Hepatocyte (in vitro differentiated cells): ENCODE data around the gene CDC42BPA. TPM values are rescaled to one million over a fixed set of nuclear protein-coding genes. Genes with fewer than 3 reads are reported as not detected.

ENCODE experiments used
- DNase-seq: peaks from one replicate; pipeline ENCODE4 v3.0.0-alpha.2; 2016; ENCODE audit warnings: low spot score
- H2AFZ ChIP-seq: fragments of 200-600 bp; sonication (generic); 2 replicates; pipeline ENCODE4 v1.6.0; 2016; ENCODE audit warnings: antibody characterized with exemption, mild to moderate bottlenecking
- H3K27ac ChIP-seq: fragments of 200-600 bp; sonication (generic); 2 replicates; pipeline ENCODE4 v1.5.1; 2016; ENCODE audit warnings: mild to moderate bottlenecking
- H3K27me3 ChIP-seq: fragments of 200-600 bp; sonication (generic); 2 replicates; pipeline ENCODE4 v1.6.1; 2016
- H3K36me3 ChIP-seq: fragments of 200-600 bp; sonication (generic); replicated peaks from 2 replicates; pipeline ENCODE4 v1.5.1; 2016; ENCODE audit warnings: low read depth; ENCODE audit not compliant: insufficient read depth
- H3K4me1 ChIP-seq: fragments of 200-600 bp; sonication (generic); 2 replicates; pipeline ENCODE4 v1.5.1; 2016; ENCODE audit warnings: mild to moderate bottlenecking, moderate library complexity; ENCODE audit not compliant: insufficient read depth
- H3K4me2 ChIP-seq: fragments of 200-600 bp; sonication (generic); 2 replicates; pipeline ENCODE4 v1.6.0; 2016
- H3K4me3 ChIP-seq: fragments of 200-600 bp; sonication (generic); 2 replicates; pipeline ENCODE4 v1.5.1; 2016; ENCODE audit warnings: mild to moderate bottlenecking
- H3K79me2 ChIP-seq: fragments of 200-600 bp; sonication (generic); 2 replicates; pipeline ENCODE4 v1.6.0; 2017; ENCODE audit warnings: mild to moderate bottlenecking
- H3K9me2 ChIP-seq: fragments of 200-600 bp; sonication (generic); replicated peaks from 2 replicates; pipeline ENCODE4 v1.6.0; 2017; ENCODE audit warnings: mild to moderate bottlenecking; ENCODE audit not compliant: insufficient read depth
- H3K9me3 ChIP-seq: fragments of 200-600 bp; sonication (generic); 2 replicates; pipeline ENCODE4 v1.5.1; 2016; ENCODE audit warnings: low read depth, mild to moderate bottlenecking
- H4K20me1 ChIP-seq: fragments of 200-600 bp; sonication (generic); 2 replicates; pipeline ENCODE4 v1.6.0; 2016; ENCODE audit warnings: mild to moderate bottlenecking; ENCODE audit not compliant: insufficient read depth, poor library complexity, severe bottlenecking
- CTCF ChIP-seq: fragments of 200-600 bp; sonication (generic); IDR thresholded peaks from 2 replicates; pipeline ENCODE4 v1.5.1; 2016; ENCODE audit warnings: antibody characterized with exemption, mild to moderate bottlenecking; ENCODE audit not compliant: poor library complexity
- EZH2 ChIP-seq: fragments of 200-600 bp; sonication (generic); IDR thresholded peaks from 2 replicates; pipeline ENCODE4 v1.6.1; 2016; ENCODE audit warnings: antibody characterized with exemption, mild to moderate bottlenecking, borderline replicate concordance
- EZH2phosphoT487 ChIP-seq: fragments of 200-600 bp; sonication (generic); IDR thresholded peaks from one replicate; pipeline ENCODE4 v1.6.1; 2018; ENCODE audit warnings: antibody characterized with exemption, mild to moderate bottlenecking, low read depth, moderate library complexity; ENCODE audit not compliant: unreplicated experiment, severe bottlenecking
- WGBS: methylation state at CpG from one replicate; pipeline ENCODE4 v1.1.6; 2016; ENCODE audit warnings: low lambda C conversion rate; ENCODE audit errors: missing lambda C conversion rate; 5-methylcytosine and 5-hydroxymethylcytosine counted together
- polyA plus RNA-seq: library from polyadenylated mRNA; unstranded; fragments of >200 nt; fragmentation: Nextera tagmentation; extraction: Ambion mirVana; gene quantifications from 2 replicates; pipeline ENCODE4 v1.2.1, GENCODE V29; 2016
- total RNA-seq: library from RNA; depleted of rRNA; stranded (reverse); fragments of >200 nt; gene quantifications from 2 replicates; pipeline ENCODE4 v1.2.3, GENCODE V29; 2014

CDC42BPA gene
- total and polyA plus RNA-seq, 2 experiments from 2014 or later: 24.5 to 40.9 TPM

GRCh38 chr1:226951286-226952117 lies 366.8 kb downstream of the CDC42BPA start:
- WGBS: 94% methylated on average over 12 of the region's 12 CpGs
- peaks cover 71% of the 10 kb centered on the region for H3K79me2 ChIP-seq

DNA sequence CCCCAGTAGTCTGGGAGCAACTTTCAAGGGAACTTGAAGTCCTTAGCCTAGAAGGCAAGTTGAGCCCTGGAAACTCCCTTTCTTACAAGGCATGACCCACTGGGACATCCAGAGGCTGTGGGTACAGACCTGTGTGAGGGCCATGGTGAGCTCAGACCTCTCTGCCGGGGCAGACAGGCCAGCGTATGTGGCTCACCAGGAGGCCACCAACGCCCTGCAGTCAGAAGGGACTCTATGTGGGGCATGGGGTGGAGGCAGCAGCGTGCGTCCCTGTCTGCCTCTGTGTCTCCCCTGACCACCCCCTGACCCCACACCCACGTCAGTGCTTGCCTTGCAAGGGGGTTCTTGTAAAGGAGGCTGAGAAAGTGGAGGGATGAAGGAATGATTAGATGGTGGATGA lies 367.4 kb downstream of the CDC42BPA start:
- WGBS: 70% methylated on average over 5 of the region's 6 CpGs
- no peaks in the 10 kb centered on the region for H3K36me3 ChIP-seq
- H3K4me1 ChIP-seq: peaks cover 4% of the 10 kb centered on the region
- DNase-seq: no peak
- H4K20me1 ChIP-seq: no peaks in the 10 kb centered on the region
- no peaks in the 10 kb centered on the region for H3K9me3 ChIP-seq
- H2AFZ ChIP-seq: no peak overlapping the region
- TF ChIP-seq EZH2 (no peak), CTCF (no peak), EZH2phosphoT487 (no peak)
- no peak overlapping the region for H3K4me3 ChIP-seq
- H3K27me3 ChIP-seq: no peaks in the 10 kb centered on the region
- no peak overlapping the region for H3K27ac ChIP-seq
- peaks cover 75% of the 10 kb centered on the region for H3K79me2 ChIP-seq
- no peaks in the 10 kb centered on the region for H3K9me2 ChIP-seq
- H3K4me2 ChIP-seq: no peak overlapping the region

More at GRCh38 chr1:226951286-226952117, 366.8 kb downstream of the CDC42BPA start:
- H4K20me1 ChIP-seq: no peaks in the 10 kb centered on the region
- no peaks in the 10 kb centered on the region for H3K4me1 ChIP-seq
- no peak overlapping the region for H3K4me3 ChIP-seq
- TF ChIP-seq CTCF (no peak), EZH2phosphoT487 (no peak), EZH2 (no peak)
- no peaks in the 10 kb centered on the region for H3K9me2 ChIP-seq
- H3K9me3 ChIP-seq: no peaks in the 10 kb centered on the region
- H3K27me3 ChIP-seq: no peaks in the 10 kb centered on the region
- no peak overlapping the region for H3K27ac ChIP-seq
- H3K4me2 ChIP-seq: no peak overlapping the region
- DNase-seq: no peak
- H3K36me3 ChIP-seq: no peaks in the 10 kb centered on the region
- H2AFZ ChIP-seq: no peak overlapping the region

DNA sequence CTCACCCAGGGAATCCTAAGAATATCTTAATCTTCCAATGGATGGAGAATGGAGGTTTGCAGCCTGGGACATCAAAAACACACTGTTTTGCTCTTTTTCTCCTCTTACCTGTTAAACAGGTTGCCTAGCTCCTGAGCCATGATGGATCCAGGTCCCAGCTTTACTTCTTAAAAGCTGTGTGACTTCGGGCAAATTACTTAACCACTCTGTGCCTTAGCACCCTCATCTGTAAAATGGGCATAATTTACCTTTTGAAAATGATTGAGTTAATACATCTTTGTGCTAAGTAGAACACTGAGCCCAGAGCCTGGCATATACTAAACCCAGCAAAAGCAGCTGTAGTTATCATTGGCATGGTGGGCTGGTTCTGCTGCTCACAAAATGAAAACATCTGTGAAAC lies 368.0 kb downstream of the CDC42BPA start:
- H3K79me2 ChIP-seq: peaks cover 75% of the 10 kb centered on the region

More for the DNA sequence above, 368.0 kb downstream of the CDC42BPA start:
- 100% methylated on average over 1 of the region's 1 CpG for WGBS
- Histone ChIP-seq H2AFZ (no peak overlapping the region), H4K20me1 (no peaks in the 10 kb centered on the region), H3K9me3 (no peaks in the 10 kb centered on the region), H3K36me3 (no peaks in the 10 kb centered on the region), H3K27ac (no peak overlapping the region), H3K4me2 (no peak overlapping the region), H3K4me1 (peaks cover 6% of the 10 kb centered on the region), H3K27me3 (no peaks in the 10 kb centered on the region), H3K9me2 (no peaks in the 10 kb centered on the region), H3K4me3 (no peak overlapping the region)
- no peak for TF ChIP-seq EZH2phosphoT487
- TF ChIP-seq EZH2: no peak
- TF ChIP-seq CTCF: no peak
- DNase-seq: no peak
